A673 (cell line): ENCODE data around the gene CDK19. TPM values are rescaled to one million over a fixed set of nuclear protein-coding genes. Genes with fewer than 3 reads are reported as not detected.

Experiments used
- BruUV-seq: library from RNA; stranded (reverse); fragments of 400-500 nt; replicated peaks from 2 replicates; lab custom pipeline; 2021; lab: Mats Ljungman, UMichigan
- CTCF ChIA-PET: fragments of 300-600 bp; sonication (Branson Sonifier 250); formaldehyde crosslinking; loops from one replicate; lab custom pipeline; 2022; ENCODE audit warnings: antibody characterized with exemption; lab: Charles Lee
- POLR2A ChIA-PET: fragments of 300-600 bp; sonication (Branson Sonifier 250); formaldehyde crosslinking; loops from one replicate; lab custom pipeline; 2022; ENCODE audit warnings: antibody characterized with exemption; ENCODE audit not compliant: low non-redundant PET; lab: Charles Lee
- DNase-seq: peaks from one replicate; pipeline ENCODE4 v3.0.0-alpha.2; 2015; ENCODE audit warnings: low spot score
- H3K27ac ChIP-seq: fragments of 200-600 bp; sonication (generic); 2 replicates; pipeline ENCODE4 v1.5.1; 2016; ENCODE audit warnings: mixed run types, low read depth, mild to moderate bottlenecking, mixed read lengths, antibody characterized with exemption, low read length; ENCODE audit not compliant: poor library complexity, severe bottlenecking
- H3K27me3 ChIP-seq: fragments of 200-600 bp; sonication (generic); replicated peaks from 2 replicates; pipeline ENCODE4 v1.6.1; 2017; ENCODE audit warnings: mixed run types, low read depth, mild to moderate bottlenecking, mixed read lengths, antibody characterized with exemption, low read length; ENCODE audit not compliant: insufficient read depth, poor library complexity
- H3K36me3 ChIP-seq: fragments of 200-600 bp; sonication (generic); 2 replicates; pipeline ENCODE4 v1.6.1; 2016; ENCODE audit warnings: mixed run types, mild to moderate bottlenecking, mixed read lengths, antibody characterized with exemption, low read length; ENCODE audit not compliant: insufficient read depth, poor library complexity, severe bottlenecking
- H3K4me1 ChIP-seq: fragments of 200-600 bp; sonication (generic); 2 replicates; pipeline ENCODE4 v1.6.1; 2017; ENCODE audit warnings: mixed run types, mild to moderate bottlenecking, mixed read lengths, antibody characterized with exemption, low read length; ENCODE audit not compliant: insufficient read depth, poor library complexity, severe bottlenecking
- H3K4me3 ChIP-seq: fragments of 200-600 bp; sonication (generic); 2 replicates; pipeline ENCODE4 v1.5.1; 2016; ENCODE audit warnings: low read depth, mixed run types, mild to moderate bottlenecking, mixed read lengths, low read length; ENCODE audit not compliant: poor library complexity, severe bottlenecking
- H3K9me3 ChIP-seq: fragments of 200-600 bp; sonication (generic); 2 replicates; pipeline ENCODE4 v1.6.1; 2016; ENCODE audit warnings: mixed run types, low read depth, mild to moderate bottlenecking, mixed read lengths, antibody characterized with exemption, low read length; ENCODE audit not compliant: poor library complexity, severe bottlenecking
- EZH2 ChIP-seq: fragments of 200-600 bp; sonication (generic); IDR thresholded peaks from 2 replicates; pipeline ENCODE4 v1.6.1; 2017; ENCODE audit warnings: borderline replicate concordance, low read depth, mild to moderate bottlenecking, mixed read lengths, antibody characterized with exemption, low read length; ENCODE audit not compliant: poor library complexity, severe bottlenecking
- intact Hi-C: fragments of 100-400 bp; cut with micrococcal nuclease; formaldehyde crosslinking; loops from one replicate; pipeline ENCODE4 v1.10.0; 2022; ENCODE audit not compliant: unreplicated experiment
- total RNA-seq: library from RNA; stranded (reverse); gene quantifications from 2 replicates; pipeline ENCODE4 v1.2.3, GENCODE V29; 2021
- TF ChIP-seq, protein P1 (sequence below): fragments of 300-800, 200-600 bp; sonication (generic); conservative IDR thresholded peaks from 2 replicates; pipeline ENCODE4 v1.5.1; 2017; ENCODE audit warnings: low read depth, mild to moderate bottlenecking, antibody characterized with exemption, low read length, moderate library complexity, mixed read lengths

CDK19 gene
- total RNA-seq, 1 experiment from 2014 or later: 23.7 TPM

DNA sequence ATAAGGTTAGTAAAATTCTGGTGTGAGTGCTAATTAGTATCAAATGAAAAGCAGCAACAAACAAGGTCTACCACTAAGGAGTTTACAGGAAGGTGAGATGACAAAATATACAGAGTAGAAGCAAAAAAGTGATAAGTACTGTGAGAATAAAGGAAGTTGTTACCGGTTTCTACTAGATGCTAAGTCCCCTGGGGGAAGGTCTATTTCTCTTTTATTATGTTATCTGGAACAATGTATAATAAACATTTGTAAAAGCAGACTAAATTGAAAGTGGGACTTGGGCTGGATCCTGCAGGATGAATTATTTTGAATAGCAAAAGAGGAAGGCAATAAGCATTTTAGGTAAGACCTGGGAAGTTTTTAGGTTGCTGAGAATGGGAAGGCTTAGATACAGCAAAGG lies 180.2 kb downstream of the CDK19 start:
- no peaks in the 10 kb centered on the region for H3K9me3 ChIP-seq
- no TSS peak for BruUV-seq

DNA sequence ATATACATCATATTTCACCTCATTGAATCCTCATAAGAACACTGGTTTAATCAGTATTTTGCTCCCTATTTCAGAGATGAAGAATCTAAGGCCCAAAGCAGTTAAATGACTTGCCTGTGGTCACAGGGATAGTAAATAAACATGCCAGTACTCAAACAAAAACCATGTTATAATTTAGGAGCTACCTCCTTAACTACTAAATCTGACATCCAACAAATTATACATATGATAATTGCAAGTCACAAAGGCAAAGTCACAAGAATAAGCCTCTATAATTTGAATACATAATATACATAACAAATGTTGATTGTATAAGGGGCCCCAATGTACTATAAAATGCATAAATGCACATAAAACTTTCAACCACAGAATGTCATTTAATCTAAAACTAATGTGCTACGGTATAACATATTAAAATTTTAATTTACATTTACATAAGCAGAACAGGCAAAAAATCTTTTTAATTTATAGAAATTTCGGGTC lies 181.5 kb downstream of the CDK19 start:
- TF ChIP-seq EZH2: no peak
- TF ChIP-seq, protein P1, sequence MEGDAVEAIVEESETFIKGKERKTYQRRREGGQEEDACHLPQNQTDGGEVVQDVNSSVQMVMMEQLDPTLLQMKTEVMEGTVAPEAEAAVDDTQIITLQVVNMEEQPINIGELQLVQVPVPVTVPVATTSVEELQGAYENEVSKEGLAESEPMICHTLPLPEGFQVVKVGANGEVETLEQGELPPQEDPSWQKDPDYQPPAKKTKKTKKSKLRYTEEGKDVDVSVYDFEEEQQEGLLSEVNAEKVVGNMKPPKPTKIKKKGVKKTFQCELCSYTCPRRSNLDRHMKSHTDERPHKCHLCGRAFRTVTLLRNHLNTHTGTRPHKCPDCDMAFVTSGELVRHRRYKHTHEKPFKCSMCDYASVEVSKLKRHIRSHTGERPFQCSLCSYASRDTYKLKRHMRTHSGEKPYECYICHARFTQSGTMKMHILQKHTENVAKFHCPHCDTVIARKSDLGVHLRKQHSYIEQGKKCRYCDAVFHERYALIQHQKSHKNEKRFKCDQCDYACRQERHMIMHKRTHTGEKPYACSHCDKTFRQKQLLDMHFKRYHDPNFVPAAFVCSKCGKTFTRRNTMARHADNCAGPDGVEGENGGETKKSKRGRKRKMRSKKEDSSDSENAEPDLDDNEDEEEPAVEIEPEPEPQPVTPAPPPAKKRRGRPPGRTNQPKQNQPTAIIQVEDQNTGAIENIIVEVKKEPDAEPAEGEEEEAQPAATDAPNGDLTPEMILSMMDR: no peak
- POLR2A ChIA-PET: no interaction called here
- Histone ChIP-seq H3K27ac (no peak overlapping the region), H3K4me3 (no peak overlapping the region), H3K9me3 (no peaks in the 10 kb centered on the region), H3K36me3 (no peaks in the 10 kb centered on the region), H3K27me3 (no peaks in the 10 kb centered on the region), H3K4me1 (no peaks in the 10 kb centered on the region)
- no TSS peak for BruUV-seq
- intact Hi-C loops: no loop called here
- no peak for DNase-seq
- CTCF ChIA-PET: no interaction called here

More for the DNA sequence above, 180.2 kb downstream of the CDK19 start:
- POLR2A ChIA-PET: no interaction called here
- CTCF ChIA-PET: no interaction called here
- no peak for DNase-seq
- Histone ChIP-seq H3K27ac (no peak overlapping the region), H3K27me3 (no peaks in the 10 kb centered on the region), H3K4me3 (no peak overlapping the region), H3K4me1 (no peaks in the 10 kb centered on the region), H3K36me3 (no peaks in the 10 kb centered on the region)
- intact Hi-C loops: no loop called here
- TF ChIP-seq EZH2: no peak
- TF ChIP-seq, protein P1: no peak

GRCh38 chr6:110629153-110629552 lies 186.1 kb downstream of the CDK19 start:
- no TSS peak for BruUV-seq
- POLR2A ChIA-PET: no interaction called here
- CTCF ChIA-PET: no interaction called here

More at GRCh38 chr6:110629153-110629552, 186.1 kb downstream of the CDK19 start:
- Histone ChIP-seq H3K9me3 (no peaks in the 10 kb centered on the region), H3K27me3 (no peaks in the 10 kb centered on the region), H3K4me3 (no peak overlapping the region), H3K36me3 (no peaks in the 10 kb centered on the region), H3K27ac (no peak overlapping the region), H3K4me1 (no peaks in the 10 kb centered on the region)
- TF ChIP-seq, protein P1: no peak
- no peak for TF ChIP-seq EZH2
- DNase-seq: no peak
- intact Hi-C loops: no loop called here
